Amniotic epithelial cell (primary cell): ENCODE results near the gene TIGD3.
A peak's percentile ranks its signal among the peaks of the same experiment; 100 is the strongest.

Experiments used
- DNase-seq: peaks from one replicate; pipeline ENCODE4 v3.0.0-alpha.2; 2010; ENCODE audit warnings: low read depth

The TIGD3 gene

GRCh38 chr11:65354265-65355012 lies at the start of gene TIGD3:
Gene TIGD3 (plus strand): TSS chr11:65354751. CDS start chr11:65355809, 1,058 bp downstream.
- DNase-seq: peak; percentile 88

- DNase-seq: peak; percentile 75
Observed at GRCh38 chr11:65305501-65306268, 48.9 kb upstream of the TIGD3 start.

- DNase-seq: no peak
Observed at GRCh38 chr11:65307298-65308229, 47.0 kb upstream of the TIGD3 start.

GRCh38 chr11:65308281-65308891 lies 46.2 kb upstream of the TIGD3 start:
- no peak for DNase-seq

- DNase-seq: no peak
Observed at GRCh38 chr11:65309006-65309405, 45.5 kb upstream of the TIGD3 start.

- no peak for DNase-seq
Observed at GRCh38 chr11:65310215-65310614, 44.3 kb upstream of the TIGD3 start.

GRCh38 chr11:65310736-65311135 lies 43.8 kb upstream of the TIGD3 start:
- no peak for DNase-seq

GRCh38 chr11:65311170-65311678 lies 43.3 kb upstream of the TIGD3 start:
- DNase-seq: no peak

- peak; percentile 77 for DNase-seq
Observed at GRCh38 chr11:65314501-65315203, 39.9 kb upstream of the TIGD3 start, which contains the start of gene CDC42EP2. Gene CDC42EP2 (plus strand): TSS chr11:65314866. CDS start chr11:65320899, 6,033 bp downstream.

GRCh38 chr11:65315204-65315865 lies 39.2 kb upstream of the TIGD3 start:
- peak; percentile 48 for DNase-seq

GRCh38 chr11:65315866-65316226 lies 38.7 kb upstream of the TIGD3 start:
- no peak for DNase-seq

GRCh38 chr11:65316227-65317024 lies 38.1 kb upstream of the TIGD3 start:
- peak; percentile 75 for DNase-seq

- peak; percentile 65 for DNase-seq
Observed at GRCh38 chr11:65317025-65317786, 37.3 kb upstream of the TIGD3 start.

GRCh38 chr11:65320386-65321075 lies 34.0 kb upstream of the TIGD3 start:
- DNase-seq: no peak

GRCh38 chr11:65321076-65321475 lies 33.5 kb upstream of the TIGD3 start:
- DNase-seq: no peak

- no peak for DNase-seq
Observed at GRCh38 chr11:65321828-65322485, 32.6 kb upstream of the TIGD3 start.

- no peak for DNase-seq
Observed at GRCh38 chr11:65323813-65324212, 30.7 kb upstream of the TIGD3 start.

GRCh38 chr11:65325435-65325834 lies 29.1 kb upstream of the TIGD3 start:
- DNase-seq: no peak
